HG03066 (cell line): ENCODE data around the gene OSGEP.

ENCODE experiments used
- ATAC-seq: cut with Tn5 transposase; IDR thresholded peaks from one replicate; pipeline ENCODE4 v1.9.1; 2021; ENCODE audit warnings: low read depth; ENCODE audit not compliant: unreplicated experiment

Gene OSGEP

DNA sequence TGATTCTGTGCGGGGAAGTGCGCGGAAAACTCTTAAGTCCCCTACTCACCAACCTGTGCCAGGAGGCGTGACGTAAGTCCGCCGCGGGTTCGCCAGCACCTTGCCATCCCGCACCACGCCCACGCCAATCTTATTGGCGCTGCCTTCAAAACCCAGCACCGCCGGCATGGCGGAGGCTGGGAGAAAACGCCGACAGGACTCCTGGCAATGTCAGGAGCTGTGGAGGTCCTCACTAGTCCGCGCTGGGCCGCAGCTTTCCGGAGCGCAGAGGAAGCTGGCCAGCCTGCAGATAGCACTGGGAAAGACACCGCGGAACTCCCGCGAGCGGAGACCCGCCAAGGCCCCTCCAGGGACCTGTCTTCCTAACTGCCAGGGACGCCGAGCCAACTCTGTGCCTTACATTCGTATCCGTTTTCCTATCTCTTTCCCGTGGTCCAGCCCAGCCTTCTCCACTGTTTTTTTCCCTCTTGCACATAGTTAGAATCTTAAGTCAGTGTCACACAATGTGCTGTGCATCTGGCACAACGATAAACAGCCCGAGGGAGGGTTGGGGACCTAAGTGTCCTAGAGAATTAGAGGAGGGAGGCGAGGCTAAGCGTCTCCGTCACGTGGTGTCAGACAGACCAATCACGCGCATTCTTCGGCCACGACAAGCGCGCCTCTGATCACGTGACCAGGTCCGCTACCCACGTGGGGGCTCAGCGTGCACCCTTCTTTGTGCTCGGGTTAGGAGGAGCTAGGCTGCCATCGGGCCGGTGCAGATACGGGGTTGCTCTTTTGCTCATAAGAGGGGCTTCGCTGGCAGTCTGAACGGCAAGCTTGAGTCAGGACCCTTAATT is at the start of gene OSGEP, which contains the start of gene APEX1:
TSS of gene OSGEP (minus strand) at position 297 of the 839 bp plus-strand sequence. CDS start at position 168, 129 bp downstream.
TSS of gene APEX1 (plus strand) at position 711 of the 839 bp plus-strand sequence. CDS start 420 bp downstream, outside the sequence.
- ATAC-seq = peak; percentile 84

DNA sequence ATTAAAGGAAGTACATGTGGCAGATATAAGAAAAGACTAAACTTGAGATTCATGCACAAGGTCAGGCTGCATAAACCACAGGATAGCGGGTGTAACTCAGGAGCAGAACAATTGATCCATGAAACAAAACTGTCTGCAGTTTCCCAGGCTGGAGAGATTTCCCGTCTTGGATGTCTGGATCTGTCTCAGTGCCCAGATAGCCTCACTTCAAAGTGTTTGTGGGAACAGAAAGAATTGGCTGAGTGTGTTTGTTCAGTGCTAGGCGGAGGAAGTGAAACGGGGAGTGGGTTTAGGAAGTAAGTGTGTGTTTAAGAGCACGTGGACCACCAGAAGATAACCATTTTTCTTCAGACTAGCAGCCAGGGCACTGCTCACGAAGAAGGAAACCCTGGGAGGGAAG is 49.3 kb upstream of the OSGEP start:
- ATAC-seq = no peak

DNA sequence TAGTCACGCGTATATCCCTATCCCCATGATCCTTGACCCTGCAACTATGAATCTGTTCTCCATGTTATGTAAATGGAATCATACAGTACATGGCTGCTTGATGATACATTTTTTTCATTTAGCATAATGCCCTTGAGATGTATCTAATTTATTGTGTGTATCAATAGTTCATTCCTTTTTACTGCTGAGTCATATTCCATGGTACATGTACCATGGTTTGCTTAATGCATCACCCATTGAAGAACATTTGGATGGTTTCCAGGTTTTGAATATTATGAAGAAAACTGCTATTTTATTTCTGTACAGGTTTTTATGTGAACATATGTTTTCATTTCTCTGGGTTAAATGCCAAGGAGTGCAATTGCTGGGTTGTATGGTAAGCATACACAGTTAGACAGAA is 46.7 kb upstream of the OSGEP start:
- no peak for ATAC-seq

DNA sequence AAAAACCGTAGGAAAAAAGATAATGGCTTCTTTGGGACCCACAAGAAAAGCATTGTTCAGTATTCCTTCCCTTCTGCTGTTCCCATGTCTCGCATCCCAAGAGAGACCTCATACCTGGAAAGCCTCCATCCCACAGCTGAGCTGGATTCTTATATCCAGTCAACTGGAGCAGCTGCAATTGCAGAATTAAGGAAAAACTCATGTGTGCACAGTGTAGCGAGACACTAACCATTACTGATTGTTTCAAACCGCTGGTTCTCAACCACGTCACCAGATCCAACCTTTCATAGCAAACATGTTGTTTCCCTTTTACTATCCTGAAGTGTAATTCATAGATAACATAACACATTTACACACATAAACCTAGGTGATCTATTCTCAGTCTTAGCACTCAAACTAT is 45.3 kb upstream of the OSGEP start:
- no peak for ATAC-seq

DNA sequence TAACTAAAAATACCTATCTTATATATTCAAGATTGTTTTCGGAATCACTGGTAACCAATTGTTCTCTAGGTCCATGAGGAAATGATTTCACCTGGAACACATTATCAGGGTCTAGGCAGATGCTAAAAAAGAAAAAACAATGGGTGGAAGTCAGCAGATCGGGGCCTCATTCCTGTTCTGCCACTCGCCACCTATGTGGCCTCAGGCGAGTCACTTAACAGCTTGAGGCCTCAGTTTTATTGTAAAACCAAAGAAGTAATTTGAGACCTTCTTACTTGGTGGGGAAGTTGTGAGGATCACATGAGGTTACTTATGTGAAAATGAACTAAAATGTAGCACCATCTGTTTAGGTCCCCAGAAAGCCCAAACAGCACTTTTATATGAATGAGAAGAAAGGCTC is 44.5 kb upstream of the OSGEP start:
- ATAC-seq = no peak

DNA sequence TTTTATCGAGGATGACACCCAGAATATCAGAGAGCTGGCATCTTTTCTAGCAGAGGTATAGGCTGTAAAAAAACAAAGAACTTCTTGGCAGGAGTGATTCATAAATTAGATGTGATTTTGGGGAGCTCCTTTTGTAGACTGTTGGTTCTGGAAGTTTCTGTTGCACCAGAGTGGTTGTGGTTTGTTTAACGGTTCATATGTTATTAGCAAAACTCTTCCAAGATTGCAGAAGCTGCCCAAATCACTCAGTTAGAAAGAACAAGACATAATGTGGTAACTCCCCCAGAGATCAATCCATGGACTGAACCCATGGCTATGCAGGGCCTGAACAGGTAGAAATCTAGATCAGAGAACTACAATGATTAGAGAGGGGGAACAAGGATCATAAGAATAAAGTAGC is 44.0 kb upstream of the OSGEP start:
- no peak for ATAC-seq

DNA sequence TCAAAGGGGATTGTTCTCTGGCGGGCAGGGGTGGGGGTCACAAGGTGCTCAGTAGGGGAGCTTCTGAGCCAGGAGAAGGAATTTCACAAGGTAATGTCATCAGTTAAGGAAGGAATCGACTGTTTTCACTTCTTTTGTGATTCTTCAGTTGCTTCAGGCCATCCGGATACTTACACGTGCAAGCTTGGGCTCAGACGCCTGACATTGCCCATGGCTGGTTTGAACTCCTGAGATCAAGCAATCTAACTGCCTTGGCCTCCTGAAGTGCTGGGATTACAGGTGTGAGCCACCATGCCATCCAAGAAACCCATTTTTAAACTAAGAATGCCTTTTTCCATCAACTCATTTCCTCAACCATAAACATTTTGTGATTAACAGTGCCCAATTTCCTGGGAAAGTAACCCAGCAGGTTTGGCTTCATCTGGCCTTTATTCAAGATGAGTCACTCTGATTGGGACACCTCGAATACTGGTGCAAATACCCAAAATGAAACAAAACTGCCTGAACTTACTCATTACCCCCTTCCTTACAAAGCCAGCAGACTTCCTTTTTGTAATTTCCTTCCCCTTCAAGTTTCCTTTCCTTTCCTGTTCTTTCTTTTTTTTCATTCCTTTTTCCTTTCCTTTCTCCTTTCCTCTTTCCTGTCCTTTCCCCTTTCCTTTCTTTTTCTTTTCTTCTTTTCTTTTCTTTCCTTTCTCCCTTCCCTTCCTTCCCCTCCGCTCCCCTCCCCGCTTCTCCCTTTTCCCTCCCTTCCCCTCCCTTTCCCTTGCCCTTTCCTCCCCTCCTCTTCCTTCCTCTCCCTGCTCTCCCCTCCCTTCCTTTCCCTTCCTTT is 40.5 kb upstream of the OSGEP start:
- ATAC-seq = no peak

- no peak for ATAC-seq
These were observed 39.0 kb upstream of the OSGEP start for GRCh38 chr14:20493634-20494033.

DNA sequence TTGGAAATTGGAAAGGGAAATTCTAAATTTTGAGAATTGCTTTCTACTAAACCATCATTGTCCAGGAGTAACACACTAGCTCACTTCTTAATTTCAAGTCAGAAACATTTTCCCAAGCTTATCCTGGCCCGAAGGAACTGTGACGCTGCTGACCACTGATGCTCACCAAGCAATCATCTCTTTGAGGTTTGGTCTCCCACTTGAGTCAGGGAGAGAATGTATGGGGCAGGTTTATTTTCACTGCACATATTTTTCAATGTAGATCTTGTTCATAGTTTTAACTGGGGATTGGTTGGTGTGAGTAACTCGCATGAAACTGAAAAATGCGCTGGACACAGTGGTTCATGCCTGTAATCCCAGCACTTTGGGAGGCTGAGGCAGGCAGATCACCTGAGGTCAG is 37.9 kb upstream of the OSGEP start:
- no peak for ATAC-seq

GRCh38 chr14:20490563-20490962 is 36.0 kb upstream of the OSGEP start:
- no peak for ATAC-seq

DNA sequence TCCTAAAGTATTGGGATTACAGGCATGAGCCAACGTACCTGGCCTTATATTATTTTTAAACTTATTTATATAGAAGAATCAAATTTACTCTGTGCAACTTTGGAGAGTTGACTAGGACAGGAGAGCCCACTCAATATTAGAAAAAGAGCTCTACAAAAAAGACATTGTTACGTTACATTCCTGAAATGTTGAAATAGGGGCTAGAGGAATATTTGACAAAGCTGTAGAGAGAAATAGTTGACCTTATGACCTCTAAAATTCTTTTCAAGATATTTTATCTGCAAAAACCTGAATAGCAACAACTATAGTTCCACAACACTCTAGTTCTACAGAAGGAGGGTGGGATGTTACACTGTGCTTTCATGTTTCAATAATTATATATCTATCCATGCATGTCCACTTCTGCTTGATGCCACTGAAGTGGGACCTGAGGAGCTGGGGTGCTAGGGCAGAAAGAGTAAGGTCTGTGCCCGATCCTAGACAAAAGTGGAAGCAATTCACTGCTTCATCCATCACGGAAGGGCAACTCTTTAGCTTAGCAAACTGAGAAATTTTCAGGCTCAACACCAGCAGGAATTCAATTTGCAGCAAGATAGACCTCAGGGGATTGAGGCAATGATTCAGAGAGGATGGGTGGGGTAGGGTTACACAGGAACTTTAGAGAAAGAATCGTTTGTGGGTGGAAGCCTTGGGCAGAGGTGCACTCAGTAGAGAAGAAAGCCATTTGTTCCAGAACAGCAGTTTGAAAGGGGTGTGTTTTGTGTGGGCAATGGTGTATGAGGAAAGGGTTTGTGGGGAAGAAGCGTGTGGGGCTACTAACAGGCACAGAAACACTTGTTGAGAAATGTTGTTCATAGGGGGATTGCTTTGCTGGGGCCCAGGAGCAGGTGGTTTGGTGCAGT is 34.7 kb upstream of the OSGEP start:
- ATAC-seq = no peak

GRCh38 chr14:20487396-20487725 is 32.7 kb upstream of the OSGEP start:
- no peak for ATAC-seq

DNA sequence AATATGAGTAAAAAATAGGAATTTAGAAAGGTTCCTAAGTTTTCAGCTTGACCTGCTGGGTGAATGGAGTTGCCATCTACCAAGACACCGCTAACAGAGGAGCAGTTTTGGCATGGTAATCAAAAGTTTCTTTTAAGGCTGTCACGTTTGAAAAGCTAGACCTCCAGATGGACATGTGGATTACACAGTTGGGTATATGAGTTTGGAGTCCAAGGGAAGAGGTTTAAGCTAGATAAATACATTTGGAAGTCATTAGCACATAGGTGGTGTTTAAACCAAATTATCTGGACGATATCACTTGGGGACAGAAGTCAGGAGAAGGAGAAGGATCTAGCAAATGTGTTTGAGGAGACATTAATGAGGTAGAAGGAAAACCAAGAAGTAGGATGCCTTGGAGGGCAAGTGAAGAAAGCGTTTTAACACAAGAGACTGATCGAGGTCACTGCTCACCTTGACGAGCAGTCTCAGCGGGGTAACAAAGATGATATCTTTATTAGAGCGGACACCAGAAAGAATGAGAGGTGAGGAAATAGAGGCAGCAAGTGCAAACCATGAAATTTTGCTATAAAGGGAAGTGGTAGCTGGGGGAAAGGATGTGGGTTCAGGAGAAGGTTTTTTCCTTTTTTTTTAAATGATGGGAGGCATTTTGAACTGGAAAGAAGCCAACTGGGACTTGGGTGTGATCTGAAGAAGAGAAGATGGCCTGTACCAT is 32.2 kb upstream of the OSGEP start:
- no peak for ATAC-seq

DNA sequence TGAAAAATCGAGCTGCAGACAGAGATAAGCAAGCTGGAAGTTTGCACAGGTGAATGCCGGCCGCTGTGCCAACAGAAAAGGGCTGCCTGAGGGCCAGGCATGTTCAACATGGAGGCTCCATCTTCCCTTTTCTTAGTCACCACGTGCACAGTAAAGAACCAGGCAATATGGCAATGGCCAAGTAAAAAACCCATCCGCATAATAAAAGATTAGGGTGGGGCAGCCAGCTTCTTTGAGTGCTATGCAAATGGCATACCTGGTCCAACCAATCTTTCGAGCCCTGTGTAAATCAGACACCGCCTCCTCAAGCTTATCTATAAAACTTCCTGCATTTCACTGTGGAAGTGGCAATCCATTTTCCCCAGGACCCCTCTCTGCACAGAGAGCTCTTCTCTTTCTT is 31.3 kb upstream of the OSGEP start:
- ATAC-seq = no peak

DNA sequence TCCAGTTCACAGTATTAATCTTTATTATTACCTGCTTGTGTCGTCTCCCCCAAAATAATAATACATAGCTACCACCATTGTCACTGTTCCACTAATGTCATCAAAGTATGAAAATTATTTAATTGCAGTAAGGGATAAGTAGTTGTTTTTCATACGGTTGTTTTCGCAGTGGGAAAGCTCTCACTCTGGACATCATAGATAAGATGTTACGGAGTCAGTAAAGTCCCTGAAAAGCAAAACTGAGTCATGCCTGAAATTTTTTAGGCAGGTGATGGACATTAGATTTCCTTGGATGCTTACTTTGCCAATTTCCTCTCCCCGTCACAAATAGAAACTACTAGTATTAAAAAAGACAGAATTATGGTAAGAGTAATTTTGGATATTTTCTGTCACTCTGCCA is 27.8 kb upstream of the OSGEP start:
- ATAC-seq = no peak

DNA sequence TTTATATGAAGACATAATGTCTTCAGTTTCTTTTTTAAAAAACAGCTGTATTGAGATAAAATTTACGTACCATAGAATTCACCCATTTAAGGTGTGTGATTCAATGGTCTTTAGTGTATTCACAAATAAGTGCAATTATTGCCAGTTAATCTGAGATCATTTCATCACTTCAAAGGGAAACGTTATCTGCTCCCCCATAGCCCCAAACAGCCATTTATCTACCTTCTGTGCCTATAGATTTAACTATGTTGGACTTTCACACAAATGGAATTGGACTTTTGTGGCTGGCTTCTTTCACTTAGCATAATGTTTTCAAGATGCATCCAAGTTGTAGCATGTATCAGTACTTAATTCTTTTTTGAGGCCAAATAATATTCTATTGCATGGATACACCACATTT is 24.3 kb upstream of the OSGEP start:
- ATAC-seq = no peak

- no peak for ATAC-seq
These were observed 22.7 kb upstream of the OSGEP start for GRCh38 chr14:20477211-20477876.

DNA sequence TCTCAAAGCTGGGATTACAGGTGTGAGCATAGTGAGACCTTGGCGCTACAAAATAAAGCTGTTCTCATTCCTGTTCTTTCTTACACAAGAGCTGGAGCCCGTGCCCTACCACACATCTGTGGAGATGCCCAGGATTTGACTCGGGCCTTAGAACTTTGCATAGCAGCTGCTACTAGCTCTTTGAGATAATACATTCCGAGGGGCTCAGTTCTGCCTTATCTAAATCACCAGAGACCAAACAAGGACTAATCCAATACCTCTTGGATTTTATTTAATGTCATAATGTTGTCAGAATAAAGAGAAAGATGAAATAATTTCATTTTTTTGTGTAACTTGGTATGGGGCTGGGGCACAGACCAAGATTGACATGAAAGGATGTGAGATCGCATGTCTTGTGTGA is 22.2 kb upstream of the OSGEP start:
- no peak for ATAC-seq

GRCh38 chr14:20472536-20473169 is 18.0 kb upstream of the OSGEP start:
- no peak for ATAC-seq
